Nephron (organoid): ENCODE data around the gene ARHGAP15.

Source experiments
- H3K27ac Mint-ChIP-seq, 3 experiments: 2 replicates each; pipeline ENCODE4 v1.8.0; 2020; ENCODE audit warnings: mixed read lengths in 3 of 3, mild to moderate bottlenecking in 2 of 3, moderate library complexity in 1 of 3
- H3K27me3 Mint-ChIP-seq: 2 replicates; pipeline ENCODE4 v1.8.0; 2021; ENCODE audit warnings: low read depth, mild to moderate bottlenecking, moderate library complexity, mixed read lengths
- H3K36me3 Mint-ChIP-seq: 2 replicates; pipeline ENCODE4 v1.8.0; 2020; ENCODE audit warnings: low read depth, mixed read lengths
- H3K4me1 Mint-ChIP-seq: 2 replicates; pipeline ENCODE4 v1.8.0; 2020; ENCODE audit warnings: mixed read lengths
- H3K4me3 Mint-ChIP-seq, 3 experiments: 2 replicates each; pipeline ENCODE4 v1.8.0; 2020; ENCODE audit warnings: mild to moderate bottlenecking in 3 of 3, mixed read lengths in 3 of 3, moderate library complexity in 2 of 3
- H3K9me3 Mint-ChIP-seq: 2 replicates; pipeline ENCODE4 v1.8.0; 2020; ENCODE audit warnings: mixed read lengths
- CTCF ChIP-seq, 3 experiments: fragments of 200-600 bp; sonication (generic); IDR thresholded peaks; one replicate each; pipeline ENCODE4 v1.5.0; 2021; ENCODE audit warnings: antibody characterized with exemption in 3 of 3; ENCODE audit not compliant: unreplicated experiment in 3 of 3

The ARHGAP15 gene

GRCh38 chr2:143802871-143803650, 673.8 kb downstream of the ARHGAP15 start:
- peaks cover 16% of the 10 kb centered on the region for H3K4me1 Mint-ChIP-seq
- no peak overlapping the region for H3K4me3 Mint-ChIP-seq
- H3K27ac Mint-ChIP-seq, result peak overlapping the region in 1 of 3 experiments; percentile 24
- no peaks in the 10 kb centered on the region for H3K36me3 Mint-ChIP-seq
- TF ChIP-seq CTCF (IDR thresholded peaks at IDR 0.05; ENCODE audit: unreplicated experiment in 3 of 3), result no peak
- peaks cover 5% of the 10 kb centered on the region for H3K9me3 Mint-ChIP-seq
- no peaks in the 10 kb centered on the region for H3K27me3 Mint-ChIP-seq

- TF ChIP-seq CTCF (IDR thresholded peaks at IDR 0.05; ENCODE audit: unreplicated experiment in 3 of 3), result no peak
- peaks cover 25% of the 10 kb centered on the region for H3K4me1 Mint-ChIP-seq
- no peaks in the 10 kb centered on the region for H3K27me3 Mint-ChIP-seq
Observed at GRCh38 chr2:143803936-143804335, 674.7 kb downstream of the ARHGAP15 start.

GRCh38 chr2:143805666-143806065, 676.4 kb downstream of the ARHGAP15 start:
- no peaks in the 10 kb centered on the region for H3K27me3 Mint-ChIP-seq
- H3K4me1 Mint-ChIP-seq, result peaks cover 31% of the 10 kb centered on the region
- no peak for TF ChIP-seq CTCF (IDR thresholded peaks at IDR 0.05; ENCODE audit: unreplicated experiment in 3 of 3)

More at GRCh38 chr2:143803936-143804335, 674.7 kb downstream of the ARHGAP15 start:
- Mint-ChIP-seq H3K27ac (no peak overlapping the region), H3K36me3 (no peaks in the 10 kb centered on the region), H3K9me3 (peaks cover 3% of the 10 kb centered on the region), H3K4me3 (no peak overlapping the region)

GRCh38 chr2:143807192-143807591, 678.0 kb downstream of the ARHGAP15 start:
- no peak overlapping the region for H3K27ac Mint-ChIP-seq
- H3K9me3 Mint-ChIP-seq, result peaks cover 8% of the 10 kb centered on the region
- no peaks in the 10 kb centered on the region for H3K27me3 Mint-ChIP-seq
- TF ChIP-seq CTCF (IDR thresholded peaks at IDR 0.05; ENCODE audit: unreplicated experiment in 3 of 3), result no peak
- peaks cover 26% of the 10 kb centered on the region for H3K4me1 Mint-ChIP-seq
- H3K36me3 Mint-ChIP-seq, result no peaks in the 10 kb centered on the region
- H3K4me3 Mint-ChIP-seq, result no peak overlapping the region

More at GRCh38 chr2:143805666-143806065, 676.4 kb downstream of the ARHGAP15 start:
- Mint-ChIP-seq H3K4me3 (no peak overlapping the region), H3K9me3 (peaks cover 3% of the 10 kb centered on the region), H3K27ac (no peak overlapping the region), H3K36me3 (no peaks in the 10 kb centered on the region)

- Mint-ChIP-seq H3K4me3 (no peak overlapping the region), H3K36me3 (no peaks in the 10 kb centered on the region), H3K27ac (no peak overlapping the region), H3K4me1 (peaks cover 26% of the 10 kb centered on the region), H3K9me3 (peaks cover 8% of the 10 kb centered on the region), H3K27me3 (no peaks in the 10 kb centered on the region)
- no peak for TF ChIP-seq CTCF (IDR thresholded peaks at IDR 0.05; ENCODE audit: unreplicated experiment in 3 of 3)
Observed at GRCh38 chr2:143807671-143808070, 678.5 kb downstream of the ARHGAP15 start.

GRCh38 chr2:143808166-143808565, 678.9 kb downstream of the ARHGAP15 start:
- Mint-ChIP-seq H3K4me3 (no peak overlapping the region), H3K27me3 (no peaks in the 10 kb centered on the region), H3K27ac (no peak overlapping the region), H3K36me3 (no peaks in the 10 kb centered on the region), H3K9me3 (peaks cover 8% of the 10 kb centered on the region), H3K4me1 (peaks cover 26% of the 10 kb centered on the region)
- no peak for TF ChIP-seq CTCF (IDR thresholded peaks at IDR 0.05; ENCODE audit: unreplicated experiment in 3 of 3)
